ENCODE results near the gene GPR62. TPM values are rescaled to one million over a fixed set of nuclear protein-coding genes. Genes with fewer than 3 reads are reported as not detected.
A peak's percentile ranks its signal among the peaks of the same experiment; 100 is the strongest.

Gene GPR62
- total RNA-seq, 1 donor from 2014 or later: not detected

DNA sequence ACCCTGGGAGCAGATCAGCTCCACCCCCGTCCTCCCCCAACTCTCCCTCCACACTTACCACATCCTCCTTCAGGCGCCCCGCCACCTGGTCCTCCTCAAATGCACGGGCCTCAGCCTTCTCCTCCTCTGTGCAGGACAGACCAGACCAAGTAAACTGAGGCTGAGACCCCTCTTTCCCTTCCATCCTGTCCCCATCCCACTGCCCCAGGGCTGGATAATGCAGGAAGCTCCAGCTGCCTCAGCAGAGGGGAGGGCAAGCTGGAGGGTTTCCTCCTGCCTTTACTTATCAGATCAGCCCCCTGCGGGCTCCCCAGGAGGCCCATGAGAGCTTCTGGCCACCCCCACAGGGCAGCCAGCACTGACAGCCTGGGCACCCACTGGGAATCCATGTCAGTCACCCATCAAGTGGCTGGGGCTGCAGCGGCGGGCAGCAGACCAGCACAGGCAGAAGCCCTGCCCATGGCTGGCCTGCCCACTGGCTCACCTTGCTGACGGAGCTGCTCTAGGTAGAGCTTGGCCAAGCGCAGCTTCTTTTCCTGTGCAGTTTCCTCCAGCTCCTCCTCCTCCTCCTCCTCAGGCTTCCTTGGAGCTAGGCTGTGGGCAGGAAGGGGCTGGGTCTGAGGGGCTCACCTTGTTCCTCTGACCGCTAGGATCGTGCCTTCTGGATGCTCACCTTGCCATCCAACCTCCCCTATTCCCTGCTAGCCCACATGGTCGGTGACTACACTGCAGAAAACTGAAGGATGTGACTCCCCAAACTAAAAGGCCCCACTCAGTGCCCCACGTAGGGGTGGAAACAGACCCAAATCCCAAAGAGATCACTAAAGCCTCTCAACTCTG, 17.4 kb upstream of the GPR62 start:
- Histone ChIP-seq H3K36me3 (ENCODE audit: control insufficient read depth, insufficient read depth, low read length) (peaks cover 8% of the 10 kb centered on the region), H3K27me3 (ENCODE audit: control insufficient read depth, insufficient read depth, low read length) (no peaks in the 10 kb centered on the region), H3K4me3 (ENCODE audit: low read depth, low read length) (no peak overlapping the region)
- TF ChIP-seq, protein P1, sequence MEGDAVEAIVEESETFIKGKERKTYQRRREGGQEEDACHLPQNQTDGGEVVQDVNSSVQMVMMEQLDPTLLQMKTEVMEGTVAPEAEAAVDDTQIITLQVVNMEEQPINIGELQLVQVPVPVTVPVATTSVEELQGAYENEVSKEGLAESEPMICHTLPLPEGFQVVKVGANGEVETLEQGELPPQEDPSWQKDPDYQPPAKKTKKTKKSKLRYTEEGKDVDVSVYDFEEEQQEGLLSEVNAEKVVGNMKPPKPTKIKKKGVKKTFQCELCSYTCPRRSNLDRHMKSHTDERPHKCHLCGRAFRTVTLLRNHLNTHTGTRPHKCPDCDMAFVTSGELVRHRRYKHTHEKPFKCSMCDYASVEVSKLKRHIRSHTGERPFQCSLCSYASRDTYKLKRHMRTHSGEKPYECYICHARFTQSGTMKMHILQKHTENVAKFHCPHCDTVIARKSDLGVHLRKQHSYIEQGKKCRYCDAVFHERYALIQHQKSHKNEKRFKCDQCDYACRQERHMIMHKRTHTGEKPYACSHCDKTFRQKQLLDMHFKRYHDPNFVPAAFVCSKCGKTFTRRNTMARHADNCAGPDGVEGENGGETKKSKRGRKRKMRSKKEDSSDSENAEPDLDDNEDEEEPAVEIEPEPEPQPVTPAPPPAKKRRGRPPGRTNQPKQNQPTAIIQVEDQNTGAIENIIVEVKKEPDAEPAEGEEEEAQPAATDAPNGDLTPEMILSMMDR (IDR thresholded peaks at IDR 0.05; ENCODE audit: insufficient read depth, low read length, poor library complexity, severe bottlenecking): no peak
- DNase-seq (ENCODE audit: low read depth): no peak

DNA sequence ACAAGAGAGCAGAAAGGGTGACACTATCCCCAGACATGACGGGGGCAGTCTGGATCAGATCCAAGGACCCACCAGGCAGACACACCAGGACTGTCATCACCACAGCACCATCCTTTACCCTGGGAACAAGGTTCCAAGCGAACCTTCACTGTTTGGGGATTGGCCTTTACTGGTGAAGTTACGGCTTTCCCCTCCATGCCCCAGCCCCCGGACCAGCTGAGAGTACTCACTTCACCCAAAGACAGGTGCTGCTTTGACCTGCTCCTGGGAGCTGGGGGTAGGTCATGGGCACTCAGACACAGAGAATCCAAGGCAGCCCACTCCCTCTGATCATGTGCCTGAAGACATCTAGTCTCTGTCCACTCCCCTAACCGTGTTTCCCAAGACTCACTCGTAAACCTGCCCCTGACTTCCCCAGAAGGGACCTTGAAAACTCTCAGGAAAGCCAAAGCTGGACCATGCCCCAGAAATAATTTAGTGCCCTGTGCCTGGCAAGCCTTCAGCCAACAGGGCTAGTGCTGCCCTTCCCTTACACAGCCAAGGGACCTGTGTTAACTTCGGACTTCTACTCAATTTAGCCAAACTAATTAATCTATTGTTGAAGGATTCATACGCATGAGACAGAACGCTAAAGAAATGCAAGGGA, 16.3 kb upstream of the GPR62 start:
- Histone ChIP-seq H3K27me3 (ENCODE audit: control insufficient read depth, insufficient read depth, low read length) (no peaks in the 10 kb centered on the region), H3K4me3 (ENCODE audit: low read depth, low read length) (no peak overlapping the region), H3K36me3 (ENCODE audit: control insufficient read depth, insufficient read depth, low read length) (peaks cover 7% of the 10 kb centered on the region)
- no peak for DNase-seq (ENCODE audit: low read depth)
- TF ChIP-seq, protein P1 (IDR thresholded peaks at IDR 0.05; ENCODE audit: insufficient read depth, low read length, poor library complexity, severe bottlenecking): no peak

DNA sequence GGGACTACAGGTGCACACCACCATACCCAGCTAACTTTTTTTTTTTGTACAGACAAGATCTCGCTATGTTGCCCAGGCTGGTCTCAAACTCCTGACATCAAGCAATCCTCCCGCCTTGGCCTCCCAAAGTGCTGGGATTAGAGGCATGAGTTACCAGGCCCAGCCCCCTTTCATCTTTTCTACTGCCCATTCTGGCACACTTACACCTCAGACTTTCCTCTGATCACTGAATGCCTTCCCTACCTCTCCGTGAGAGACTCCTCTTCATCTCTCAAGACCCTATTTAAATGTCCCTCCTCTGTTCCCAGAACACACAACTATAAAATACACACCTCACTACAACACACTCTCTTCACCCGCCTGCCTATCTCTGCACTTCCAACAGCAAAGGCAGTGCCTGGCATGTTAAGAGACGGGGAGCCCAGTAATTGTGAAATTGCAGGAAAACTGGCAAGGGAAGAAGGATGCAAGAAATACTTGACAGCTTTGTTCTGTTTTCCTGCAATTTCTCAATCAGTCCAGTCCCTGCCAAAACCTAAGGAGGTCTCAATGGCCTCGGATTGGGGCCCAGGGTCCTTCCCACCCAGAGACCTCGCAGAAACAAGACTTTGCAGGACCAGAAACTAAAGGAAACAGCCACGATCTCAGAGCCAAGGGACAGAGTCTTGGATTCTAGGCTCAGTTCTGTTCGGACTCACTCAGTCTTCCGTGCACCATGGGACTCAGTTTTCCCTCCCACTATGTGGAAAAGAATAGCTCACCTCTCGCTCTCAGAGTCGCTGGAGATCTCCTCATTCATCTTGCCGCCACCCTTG, 14.3 kb upstream of the GPR62 start:
- no peaks in the 10 kb centered on the region for H3K27me3 ChIP-seq (ENCODE audit: control insufficient read depth, insufficient read depth, low read length)
- peak overlapping the region; percentile 84 for H3K4me3 ChIP-seq (ENCODE audit: low read depth, low read length)
- H3K36me3 ChIP-seq (ENCODE audit: control insufficient read depth, insufficient read depth, low read length): peaks cover 4% of the 10 kb centered on the region
- TF ChIP-seq, protein P1 (IDR thresholded peaks at IDR 0.05; ENCODE audit: insufficient read depth, low read length, poor library complexity, severe bottlenecking): no peak
- DNase-seq (ENCODE audit: low read depth): no peak

- TF ChIP-seq, protein P1 (IDR thresholded peaks at IDR 0.05; ENCODE audit: insufficient read depth, low read length, poor library complexity, severe bottlenecking): no peak
- DNase-seq (ENCODE audit: low read depth): no peak
- Histone ChIP-seq H3K27me3 (ENCODE audit: control insufficient read depth, insufficient read depth, low read length) (no peaks in the 10 kb centered on the region), H3K36me3 (ENCODE audit: control insufficient read depth, insufficient read depth, low read length) (peaks cover 1% of the 10 kb centered on the region), H3K4me3 (ENCODE audit: low read depth, low read length) (peak overlapping the region; percentile 84)
Measured at GRCh38 chr3:51941463-51941797, 13.8 kb upstream of the GPR62 start.

DNA sequence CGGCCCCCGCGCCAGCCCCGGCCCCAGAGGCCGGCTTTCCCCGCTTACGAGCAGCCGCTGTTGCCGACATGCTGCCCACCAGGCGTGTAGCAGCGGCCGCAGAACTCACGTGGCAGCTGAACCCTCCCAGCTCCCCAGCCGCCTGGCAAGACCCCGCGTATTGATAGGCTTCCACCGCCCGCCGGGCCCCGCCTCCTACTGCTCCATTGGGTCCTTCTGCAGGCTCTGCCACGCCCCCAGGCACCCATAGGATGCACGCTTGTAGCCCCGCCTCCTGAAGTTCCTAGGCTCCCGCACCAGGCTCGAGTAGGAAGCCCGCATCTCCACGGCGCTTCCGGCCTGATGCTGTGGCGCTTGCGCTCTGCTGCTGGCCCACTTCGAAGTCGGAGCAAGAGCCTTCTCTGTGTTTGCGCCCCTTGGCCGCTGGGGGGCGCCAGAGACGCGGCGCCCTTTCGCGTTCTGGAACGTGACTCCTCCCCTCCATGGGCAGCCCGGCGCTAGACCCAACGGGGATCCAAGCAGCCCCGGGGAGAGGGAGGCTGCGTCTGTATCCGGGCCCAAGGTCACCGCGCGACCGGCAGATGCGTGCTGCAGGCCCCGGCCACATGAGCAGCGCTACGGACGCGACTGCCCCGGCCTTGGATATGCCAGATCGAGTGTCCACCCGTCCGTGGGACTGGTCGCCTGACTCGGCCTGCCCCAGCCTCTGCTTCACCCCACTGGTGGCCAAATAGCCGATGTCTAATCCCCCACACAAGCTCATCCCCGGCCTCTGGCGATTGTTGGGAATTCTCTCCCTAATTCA, 13.2 kb upstream of the GPR62 start, which contains the start of the genes PARP3 and RRP9:
PARP3 (plus strand) TSS at position 566 of the 805 bp plus-strand sequence. CDS start 993 bp downstream, outside the sequence.
RRP9 (minus strand) TSS at position 107 of the 805 bp plus-strand sequence; CDS start at position 70, 37 bp downstream.
- Histone ChIP-seq H3K36me3 (ENCODE audit: control insufficient read depth, insufficient read depth, low read length) (no peaks in the 10 kb centered on the region), H3K27me3 (ENCODE audit: control insufficient read depth, insufficient read depth, low read length) (no peaks in the 10 kb centered on the region), H3K4me3 (ENCODE audit: low read depth, low read length) (peak within 1 kb of the TSS; percentile 84)
- TF ChIP-seq, protein P1 (IDR thresholded peaks at IDR 0.05; ENCODE audit: insufficient read depth, low read length, poor library complexity, severe bottlenecking): peak; percentile 99
- peak; percentile 100 for DNase-seq (ENCODE audit: low read depth)
